Activated gamma-delta T cell treated with anti-CD3 and anti-CD28 coated beads, Interleukin-2, amount 50 U/mL, for 16 hours (primary cell): ENCODE results near the gene FCRL1.

Experiments
- DNase-seq: peaks from one replicate; pipeline ENCODE4 v3.0.0-alpha.2; 2020; ENCODE audit warnings: low read depth

FCRL1 gene

DNA sequence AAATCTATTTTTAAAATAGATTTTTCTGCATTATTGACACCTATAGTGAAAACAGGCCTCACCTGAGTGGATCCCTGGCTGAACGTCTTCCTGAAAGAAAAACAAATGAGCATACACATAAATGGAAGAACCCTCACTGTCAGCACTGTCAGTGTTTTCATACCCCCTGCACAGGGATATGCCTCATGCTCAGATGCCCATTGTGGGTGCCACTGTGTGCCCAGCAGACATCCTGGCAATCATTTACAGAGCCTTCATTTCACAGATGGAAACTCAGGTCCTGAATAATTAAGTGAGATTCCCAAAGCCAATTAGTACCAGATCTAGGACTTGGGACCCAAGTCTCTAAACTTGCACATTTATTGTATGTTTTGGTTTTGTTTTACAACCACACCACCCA is 19.9 kb downstream of the FCRL1 start:
- DNase-seq: no peak

- DNase-seq: no peak
These were observed 21.7 kb downstream of the FCRL1 start for GRCh38 chr1:157798211-157798610.

GRCh38 chr1:157785248-157785647 is 34.7 kb downstream of the FCRL1 start:
- no peak for DNase-seq

- no peak for DNase-seq
These were observed 35.1 kb downstream of the FCRL1 start for GRCh38 chr1:157784801-157785200.

GRCh38 chr1:157782931-157783330 is 37.0 kb downstream of the FCRL1 start:
- DNase-seq: no peak

DNA sequence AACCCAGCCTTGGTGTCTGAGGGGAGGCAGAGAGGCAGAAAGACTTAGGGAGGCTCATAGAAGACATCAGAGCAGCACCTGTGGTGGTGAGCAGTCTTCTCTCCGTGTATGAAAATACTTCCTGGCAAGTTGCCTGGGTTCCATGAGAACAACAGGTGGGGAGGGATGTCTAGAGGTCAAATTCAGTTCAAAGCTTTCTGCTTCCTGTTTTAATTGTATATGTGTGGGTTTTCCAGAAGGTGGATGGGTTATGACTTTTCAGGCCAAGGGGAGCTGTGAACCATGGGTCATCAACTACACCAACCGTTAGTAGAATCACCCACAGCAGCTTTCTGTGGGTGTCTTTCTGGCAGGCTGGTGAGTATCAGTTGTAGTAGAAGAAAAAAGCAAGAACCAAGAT is 38.9 kb downstream of the FCRL1 start:
- DNase-seq: no peak

DNA sequence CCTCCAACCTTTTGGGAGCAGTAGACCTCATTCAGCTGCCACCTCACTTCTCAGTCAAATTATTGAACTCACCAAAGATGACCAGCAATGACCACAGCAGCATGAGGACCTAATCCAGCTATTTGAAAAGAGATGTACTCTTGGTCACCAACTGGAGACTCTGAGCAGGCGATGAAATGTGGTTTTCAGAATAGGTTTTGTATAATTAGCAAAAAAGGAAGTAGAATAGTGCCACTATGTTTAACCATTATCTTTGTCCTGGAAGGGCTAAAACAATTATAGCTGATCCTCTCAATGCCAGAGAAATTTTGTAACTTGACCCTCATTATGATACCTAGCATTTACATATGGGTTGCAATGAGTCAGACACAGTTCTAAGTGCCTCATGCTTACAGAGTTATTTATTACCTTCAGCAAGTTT is 42.9 kb downstream of the FCRL1 start, which contains the start of gene FCRL2:
FCRL2 (minus strand) TSS at position 162 of the 421 bp plus-strand sequence; CDS start at position 103, 59 bp downstream.
- no peak for DNase-seq

DNA sequence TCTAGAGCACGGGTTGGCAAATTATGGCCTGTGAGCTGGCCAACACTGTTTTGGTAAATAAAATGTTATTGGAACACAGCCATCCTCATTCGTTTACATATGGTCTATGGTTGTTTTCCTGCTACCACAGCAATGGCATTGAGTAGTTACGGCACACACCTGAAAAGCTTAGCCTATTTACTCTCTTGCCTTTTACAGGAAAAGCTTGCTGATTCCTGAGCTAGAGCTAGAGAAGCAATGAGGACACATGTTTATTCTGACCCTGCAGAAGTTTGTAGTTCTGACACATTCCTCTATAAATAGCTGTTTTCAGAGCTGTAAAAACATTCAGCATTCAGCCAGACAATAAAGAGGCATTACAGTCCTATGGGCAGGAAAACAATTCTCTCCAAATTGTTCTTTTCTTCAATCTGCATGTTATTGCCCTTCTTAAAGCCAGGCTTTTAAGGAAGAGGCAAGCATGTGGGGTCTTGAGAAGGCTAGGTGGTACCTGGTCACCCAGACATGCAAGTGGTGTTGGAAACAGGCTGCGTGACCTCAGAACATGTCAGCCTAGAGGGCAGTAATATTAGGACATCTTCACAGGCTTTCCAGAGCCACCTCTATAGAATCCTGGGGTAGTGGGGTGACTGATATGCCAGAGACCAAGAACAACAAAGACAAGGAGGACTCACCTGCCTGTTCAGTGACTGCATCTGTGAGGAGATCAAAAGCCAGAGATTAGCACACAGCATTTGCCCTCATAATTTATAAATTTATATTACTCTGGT is 44.6 kb downstream of the FCRL1 start:
- no peak for DNase-seq

GRCh38 chr1:157774412-157774811 is 45.5 kb downstream of the FCRL1 start:
- no peak for DNase-seq

- DNase-seq: no peak
These were observed 46.2 kb downstream of the FCRL1 start for GRCh38 chr1:157773493-157774350.

DNA sequence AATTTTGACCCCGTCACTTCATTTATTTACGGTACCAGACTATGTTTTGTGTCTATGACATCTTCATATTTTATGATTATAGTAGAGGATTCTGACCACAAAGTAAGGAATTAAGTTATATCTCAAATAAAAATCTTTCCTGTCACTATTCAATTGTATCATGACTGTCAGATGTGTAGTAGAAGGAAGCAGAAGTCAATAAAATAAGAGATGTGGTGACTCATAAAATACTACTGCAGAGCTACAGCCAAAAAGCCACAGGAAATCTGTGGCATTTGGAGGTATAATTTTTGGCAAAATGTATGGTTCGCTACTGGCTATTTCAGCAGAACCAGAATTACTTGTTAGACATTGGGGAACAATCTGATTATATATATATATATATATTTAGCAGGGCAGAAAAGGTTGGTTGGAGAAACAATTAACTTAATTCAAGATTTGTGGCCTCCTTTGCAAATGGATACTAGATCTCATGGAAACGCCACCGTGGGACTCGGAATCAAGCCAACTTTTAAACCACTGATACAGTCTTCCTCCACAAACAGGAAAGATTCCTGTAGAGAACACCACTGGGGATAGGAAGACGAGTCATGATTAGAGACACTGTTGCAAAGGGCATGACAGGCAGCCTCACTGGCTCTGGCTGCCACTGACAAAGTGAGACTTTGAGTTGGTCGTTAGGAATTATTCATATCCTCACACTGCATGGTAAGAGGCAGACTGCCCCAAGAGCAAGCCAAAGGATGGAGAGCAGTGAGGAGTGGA is 48.1 kb downstream of the FCRL1 start:
- no peak for DNase-seq

DNA sequence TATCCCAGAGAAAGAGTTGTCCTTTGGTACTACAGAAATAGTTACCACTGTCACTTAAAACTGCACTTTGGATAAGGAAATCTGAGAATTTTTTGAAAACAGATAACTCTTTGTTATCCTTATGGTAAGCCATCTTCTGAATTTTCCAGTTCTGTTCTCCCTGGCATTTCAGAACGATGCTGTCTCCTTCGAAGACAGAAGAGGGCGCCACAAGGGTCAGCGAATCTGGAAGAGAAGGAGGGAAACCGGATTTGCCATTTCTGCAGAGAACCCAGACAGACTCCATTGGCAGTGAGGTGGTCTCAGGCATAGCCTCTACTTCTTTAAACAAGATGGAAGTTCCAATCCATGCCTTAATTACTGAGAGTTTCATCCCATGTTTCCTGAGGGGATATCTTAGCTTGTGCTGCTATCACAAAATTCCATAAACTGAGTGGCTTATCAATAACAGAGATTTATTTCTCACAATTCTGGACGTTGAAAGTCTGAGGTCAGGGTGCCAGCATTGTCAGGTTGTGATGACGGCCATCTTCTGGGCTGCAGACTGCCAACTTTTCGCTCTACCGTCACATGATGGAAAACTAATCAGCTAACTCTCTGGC is 49.4 kb downstream of the FCRL1 start:
- no peak for DNase-seq

DNA sequence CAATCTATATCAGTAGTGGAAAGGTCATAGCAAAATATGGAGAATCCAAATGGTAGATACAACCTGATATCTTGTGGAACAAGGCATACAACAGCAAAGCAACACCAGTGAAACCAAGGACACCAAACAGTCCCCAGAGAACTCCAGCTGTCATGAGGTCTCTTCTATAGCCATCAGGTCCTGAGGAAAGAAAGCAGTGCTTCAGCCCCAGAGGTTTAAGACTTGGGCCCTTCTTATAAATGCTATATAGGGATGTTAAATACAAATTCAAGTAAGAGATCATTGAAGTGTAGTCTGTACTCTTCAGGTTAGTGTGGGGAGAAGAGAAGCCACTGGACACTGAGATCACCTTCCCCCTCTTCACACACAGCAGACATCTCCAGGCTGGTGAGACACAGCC is 53.1 kb downstream of the FCRL1 start:
- no peak for DNase-seq

DNA sequence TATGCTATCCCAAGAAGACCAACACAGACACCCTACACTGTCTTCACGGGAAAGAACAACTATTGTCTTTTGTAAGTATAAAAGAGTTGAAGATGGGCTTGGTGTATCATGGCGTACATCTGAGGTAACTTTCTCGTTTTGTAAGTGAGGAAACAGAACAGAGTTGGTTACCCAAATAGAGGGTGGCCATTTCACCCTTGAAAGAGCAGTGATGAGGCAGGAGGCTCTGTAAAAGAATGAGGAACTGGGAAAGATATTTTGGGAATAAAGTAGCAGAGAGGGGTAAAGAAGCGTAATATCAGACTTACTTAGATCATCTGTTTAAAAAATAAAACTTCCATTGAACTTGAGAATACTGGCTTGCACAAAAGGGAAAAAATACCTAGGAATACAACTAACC is 61.9 kb downstream of the FCRL1 start:
- no peak for DNase-seq

DNA sequence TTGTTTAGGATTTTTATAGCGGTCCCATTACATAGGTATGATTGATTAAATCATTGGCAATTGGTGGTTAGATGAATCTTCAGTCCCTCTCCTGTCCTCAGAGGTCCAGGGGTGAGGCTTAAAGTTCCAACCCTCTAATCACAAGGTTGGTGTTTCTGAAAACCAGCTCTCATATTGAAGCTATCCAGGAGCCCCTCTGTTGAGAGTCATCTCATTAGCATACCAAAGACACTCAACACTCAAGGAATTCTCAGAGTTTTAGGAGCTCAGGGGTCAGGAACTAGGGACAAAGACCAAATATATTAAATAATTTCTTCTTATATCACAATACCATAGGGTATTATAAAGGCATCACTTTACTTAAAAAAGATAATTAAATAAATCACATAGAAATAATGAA is 66.3 kb downstream of the FCRL1 start:
- no peak for DNase-seq

GRCh38 chr1:157751283-157751682 is 68.6 kb downstream of the FCRL1 start:
- DNase-seq: no peak

DNA sequence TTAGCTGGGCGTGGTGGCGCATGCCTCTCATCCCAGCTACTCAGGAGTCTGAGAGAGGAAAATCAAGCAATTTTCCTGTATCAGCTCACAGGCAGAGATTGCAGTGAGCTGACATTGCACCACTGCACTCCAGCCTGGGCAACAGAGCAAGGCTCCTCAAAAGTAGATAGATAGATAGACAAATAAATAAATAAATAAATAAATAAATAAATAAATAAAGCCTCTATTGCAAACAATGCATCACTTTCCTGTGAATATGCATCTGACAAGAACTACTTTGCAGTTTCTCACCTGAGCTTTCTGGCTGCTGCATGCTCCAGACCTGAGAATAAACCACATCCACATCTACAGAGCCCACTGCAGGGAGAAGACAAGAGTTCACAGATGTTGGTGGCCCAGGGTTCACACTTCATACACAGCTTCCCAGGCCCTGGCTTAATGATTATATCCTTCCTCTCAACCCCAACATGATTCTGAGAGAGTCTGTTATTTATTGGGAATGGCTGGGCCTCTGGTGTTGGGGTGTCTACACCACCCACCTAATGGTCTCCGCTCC is 71.6 kb downstream of the FCRL1 start:
- no peak for DNase-seq
